ENCODE data around the gene CLCN6. TPM values are rescaled to one million over a fixed set of nuclear protein-coding genes. Genes with fewer than 3 reads are reported as not detected.

CLCN6 gene
- total RNA-seq, 1 donor from 2014 or later, result 30.4 TPM

- Mint-ChIP-seq H3K27me3 (ENCODE audit: unreplicated experiment) (no peaks in the 10 kb centered on the region), H3K27ac (ENCODE audit: unreplicated experiment) (no peak overlapping the region), H3K36me3 (ENCODE audit: unreplicated experiment) (no peaks in the 10 kb centered on the region), H3K9me3 (ENCODE audit: unreplicated experiment) (no peaks in the 10 kb centered on the region), H3K4me3 (ENCODE audit: unreplicated experiment) (no peak overlapping the region), H3K4me1 (ENCODE audit: unreplicated experiment) (no peaks in the 10 kb centered on the region)
- no peak for TF ChIP-seq CTCF (IDR thresholded peaks at IDR 0.05)
- no peak for DNase-seq (ENCODE audit: extremely low spot score, unreplicated experiment)
These were observed 31.2 kb upstream of the CLCN6 start for GRCh38 chr1:11774753-11775152.

GRCh38 chr1:11777658-11778322 is 28.2 kb upstream of the CLCN6 start:
- Mint-ChIP-seq H3K4me1 (ENCODE audit: unreplicated experiment) (no peaks in the 10 kb centered on the region), H3K27ac (ENCODE audit: unreplicated experiment) (no peak overlapping the region), H3K9me3 (ENCODE audit: unreplicated experiment) (no peaks in the 10 kb centered on the region), H3K27me3 (ENCODE audit: unreplicated experiment) (no peaks in the 10 kb centered on the region), H3K4me3 (ENCODE audit: unreplicated experiment) (no peak overlapping the region), H3K36me3 (ENCODE audit: unreplicated experiment) (no peaks in the 10 kb centered on the region)
- TF ChIP-seq CTCF (IDR thresholded peaks at IDR 0.05), result no peak
- no peak for DNase-seq (ENCODE audit: extremely low spot score, unreplicated experiment)

GRCh38 chr1:11778336-11778735 is 27.7 kb upstream of the CLCN6 start:
- no peak for TF ChIP-seq CTCF (IDR thresholded peaks at IDR 0.05)
- H3K36me3 Mint-ChIP-seq (ENCODE audit: unreplicated experiment), result no peaks in the 10 kb centered on the region
- H3K27ac Mint-ChIP-seq (ENCODE audit: unreplicated experiment), result no peak overlapping the region
- no peak overlapping the region for H3K4me3 Mint-ChIP-seq (ENCODE audit: unreplicated experiment)
- no peak for DNase-seq (ENCODE audit: extremely low spot score, unreplicated experiment)
- H3K27me3 Mint-ChIP-seq (ENCODE audit: unreplicated experiment), result no peaks in the 10 kb centered on the region
- H3K4me1 Mint-ChIP-seq (ENCODE audit: unreplicated experiment), result no peaks in the 10 kb centered on the region
- H3K9me3 Mint-ChIP-seq (ENCODE audit: unreplicated experiment), result no peaks in the 10 kb centered on the region

- no peaks in the 10 kb centered on the region for H3K9me3 Mint-ChIP-seq (ENCODE audit: unreplicated experiment)
- no peak overlapping the region for H3K4me3 Mint-ChIP-seq (ENCODE audit: unreplicated experiment)
- no peak for DNase-seq (ENCODE audit: extremely low spot score, unreplicated experiment)
- no peak overlapping the region for H3K27ac Mint-ChIP-seq (ENCODE audit: unreplicated experiment)
- no peaks in the 10 kb centered on the region for H3K36me3 Mint-ChIP-seq (ENCODE audit: unreplicated experiment)
- H3K27me3 Mint-ChIP-seq (ENCODE audit: unreplicated experiment), result no peaks in the 10 kb centered on the region
- H3K4me1 Mint-ChIP-seq (ENCODE audit: unreplicated experiment), result no peaks in the 10 kb centered on the region
- no peak for TF ChIP-seq CTCF (IDR thresholded peaks at IDR 0.05)
These were observed 27.0 kb upstream of the CLCN6 start for GRCh38 chr1:11778844-11779623.

- Mint-ChIP-seq H3K4me1 (ENCODE audit: unreplicated experiment) (no peaks in the 10 kb centered on the region), H3K9me3 (ENCODE audit: unreplicated experiment) (no peaks in the 10 kb centered on the region), H3K27me3 (ENCODE audit: unreplicated experiment) (no peaks in the 10 kb centered on the region), H3K4me3 (ENCODE audit: unreplicated experiment) (no peak overlapping the region), H3K36me3 (ENCODE audit: unreplicated experiment) (no peaks in the 10 kb centered on the region), H3K27ac (ENCODE audit: unreplicated experiment) (no peak overlapping the region)
- TF ChIP-seq CTCF (IDR thresholded peaks at IDR 0.05), result no peak
- no peak for DNase-seq (ENCODE audit: extremely low spot score, unreplicated experiment)
These were observed 26.1 kb upstream of the CLCN6 start for GRCh38 chr1:11779715-11780379.
